ENCODE measurements around the gene PPP4R2.

The PPP4R2 gene

GRCh38 chr3:72996473-72997333, at the start of gene PPP4R2:
PPP4R2 (plus strand) TSS chr3:72996811; CDS start chr3:72997038, 227 bp downstream.
- TF ChIP-seq EZH2 (IDR thresholded peaks at IDR 0.05; ENCODE audit: borderline replicate concordance, low read length) (no peak), CTCF (IDR thresholded peaks at IDR 0.05; ENCODE audit: low read length) (no peak)
- H3K27me3 ChIP-seq (ENCODE audit: insufficient read depth, low read length), result no peaks in the 10 kb centered on the region

GRCh38 chr3:72947715-72948490, 48.7 kb upstream of the PPP4R2 start:
- no peak overlapping the region for H3K27ac ChIP-seq (ENCODE audit: low read depth, low read length, poor library complexity, severe bottlenecking)
- H3K4me1 ChIP-seq (ENCODE audit: insufficient read depth, low read length, severe bottlenecking), result peaks cover 9% of the 10 kb centered on the region
- no peak for TF ChIP-seq CTCF (IDR thresholded peaks at IDR 0.05; ENCODE audit: low read length)
- no peak for TF ChIP-seq EZH2 (IDR thresholded peaks at IDR 0.05; ENCODE audit: borderline replicate concordance, low read length)
- H3K9me2 ChIP-seq (ENCODE audit: low read depth, low read length), result no peaks in the 10 kb centered on the region
- no peaks in the 10 kb centered on the region for H3F3A ChIP-seq (ENCODE audit: insufficient read depth, low read length)
- no peaks in the 10 kb centered on the region for H3K9me3 ChIP-seq (ENCODE audit: low read length)
- no peaks in the 10 kb centered on the region for H3K79me2 ChIP-seq (ENCODE audit: insufficient read depth, low read length)
- H4K20me1 ChIP-seq (ENCODE audit: insufficient read depth, low read length), result no peaks in the 10 kb centered on the region
- H2AFZ ChIP-seq (ENCODE audit: low read length), result no peak overlapping the region
- no peak overlapping the region for H3K4me2 ChIP-seq (ENCODE audit: low read length)
- no peaks in the 10 kb centered on the region for H3K27me3 ChIP-seq (ENCODE audit: insufficient read depth, low read length)
- H3K9ac ChIP-seq (ENCODE audit: low read length), result no peak overlapping the region
- no peak overlapping the region for H3K4me3 ChIP-seq (ENCODE audit: low read depth, low read length, poor library complexity, severe bottlenecking)
- no peaks in the 10 kb centered on the region for H3K36me3 ChIP-seq (ENCODE audit: insufficient read depth, low read length)

More at GRCh38 chr3:72996473-72997333, at the start of gene PPP4R2:
- peaks cover 36% of the 10 kb centered on the region for H3K4me1 ChIP-seq (ENCODE audit: insufficient read depth, low read length, severe bottlenecking)
- 0 out of 2 replicates have a peak, but pooled peaks cover 3% of the 10 kb centered on the region for H3F3A ChIP-seq (ENCODE audit: insufficient read depth, low read length)
- H3K36me3 ChIP-seq (ENCODE audit: insufficient read depth, low read length), result peaks cover 38% of the 10 kb centered on the region
- peak within 1 kb of the TSS; percentile 75 for H3K27ac ChIP-seq (ENCODE audit: low read depth, low read length, poor library complexity, severe bottlenecking)
- H3K4me2 ChIP-seq (ENCODE audit: low read length), result peak within 1 kb of the TSS; percentile 99
- peak within 1 kb of the TSS; percentile 48; the same call in 1 of the 2 replicates for H2AFZ ChIP-seq (ENCODE audit: low read length)
- no peaks in the 10 kb centered on the region for H3K9me2 ChIP-seq (ENCODE audit: low read depth, low read length)
- H3K9me3 ChIP-seq (ENCODE audit: low read length), result no peaks in the 10 kb centered on the region
- peaks cover 45% of the 10 kb centered on the region for H3K79me2 ChIP-seq (ENCODE audit: insufficient read depth, low read length)
- peak within 1 kb of the TSS; percentile 84 for H3K4me3 ChIP-seq (ENCODE audit: low read depth, low read length, poor library complexity, severe bottlenecking)
- peak within 1 kb of the TSS; percentile 81 for H3K9ac ChIP-seq (ENCODE audit: low read length)
- peaks cover 14% of the 10 kb centered on the region; the same call in 1 of the 2 replicates for H4K20me1 ChIP-seq (ENCODE audit: insufficient read depth, low read length)

GRCh38 chr3:72949016-72949415, 47.6 kb upstream of the PPP4R2 start:
- H3K4me2 ChIP-seq (ENCODE audit: low read length), result no peak overlapping the region
- H3K4me1 ChIP-seq (ENCODE audit: insufficient read depth, low read length, severe bottlenecking), result peaks cover 9% of the 10 kb centered on the region
- no peaks in the 10 kb centered on the region for H4K20me1 ChIP-seq (ENCODE audit: insufficient read depth, low read length)
- no peaks in the 10 kb centered on the region for H3F3A ChIP-seq (ENCODE audit: insufficient read depth, low read length)
- no peaks in the 10 kb centered on the region for H3K9me3 ChIP-seq (ENCODE audit: low read length)
- H3K9ac ChIP-seq (ENCODE audit: low read length), result no peak overlapping the region
- TF ChIP-seq CTCF (IDR thresholded peaks at IDR 0.05; ENCODE audit: low read length) (no peak), EZH2 (IDR thresholded peaks at IDR 0.05; ENCODE audit: borderline replicate concordance, low read length) (no peak)
- no peak overlapping the region for H3K27ac ChIP-seq (ENCODE audit: low read depth, low read length, poor library complexity, severe bottlenecking)
- no peak overlapping the region for H3K4me3 ChIP-seq (ENCODE audit: low read depth, low read length, poor library complexity, severe bottlenecking)
- H3K36me3 ChIP-seq (ENCODE audit: insufficient read depth, low read length), result no peaks in the 10 kb centered on the region
- H3K27me3 ChIP-seq (ENCODE audit: insufficient read depth, low read length), result no peaks in the 10 kb centered on the region
- no peaks in the 10 kb centered on the region for H3K9me2 ChIP-seq (ENCODE audit: low read depth, low read length)
- H3K79me2 ChIP-seq (ENCODE audit: insufficient read depth, low read length), result no peaks in the 10 kb centered on the region
- no peak overlapping the region for H2AFZ ChIP-seq (ENCODE audit: low read length)
